B cell (primary cell): ENCODE results near the gene ITSN2.

Experiments
- CTCF ChIP-seq: fragments of 200-600 bp; IDR thresholded peaks from one replicate; pipeline ENCODE4 v1.8.0; 2022; ENCODE audit warnings: antibody characterized with exemption, mild to moderate bottlenecking
- EZH2 ChIP-seq: IDR thresholded peaks from 2 replicates; pipeline ENCODE4 v1.6.1; 2012; ENCODE audit warnings: borderline replicate concordance, low read depth, mild to moderate bottlenecking, moderate library complexity, low read length; ENCODE audit not compliant: insufficient read depth, poor library complexity, severe bottlenecking

GRCh38 chr2:24354957-24355356 is 5.4 kb downstream of the ITSN2 start:
- TF ChIP-seq CTCF (no peak), EZH2 (no peak)
